H9 (cell line): ENCODE data around the gene MME. TPM values are rescaled to one million over a fixed set of nuclear protein-coding genes. Genes with fewer than 3 reads are reported as not detected.

Experiments
- DNase-seq: peaks from one replicate; pipeline ENCODE4 v3.0.0-alpha.2; 2017
- H2AFZ ChIP-seq: one replicate; pipeline ENCODE4 v1.6.1; 2013; ENCODE audit warnings: mild to moderate bottlenecking, low read length, control low read depth, moderate library complexity
- H2AK5ac ChIP-seq: 2 replicates; pipeline ENCODE4 v1.6.1; 2013; ENCODE audit warnings: low read length, control low read depth, mixed read lengths; ENCODE audit not compliant: insufficient read length
- H2BK120ac ChIP-seq: one replicate; pipeline ENCODE4 v1.6.1; 2013; ENCODE audit warnings: low read depth, mild to moderate bottlenecking, low read length, control low read depth, inconsistent platforms; ENCODE audit not compliant: poor library complexity, severe bottlenecking
- H2BK12ac ChIP-seq: 2 replicates; pipeline ENCODE4 v1.6.1; 2013; ENCODE audit warnings: low read length, control low read depth, mixed read lengths, low read depth; ENCODE audit not compliant: insufficient read length
- H2BK15ac ChIP-seq: 2 replicates; pipeline ENCODE4 v1.6.1; 2013; ENCODE audit warnings: low read depth, low read length, control low read depth
- H2BK20ac ChIP-seq: one replicate; pipeline ENCODE4 v1.6.1; 2013; ENCODE audit warnings: low read depth, mild to moderate bottlenecking, low read length, control low read depth, inconsistent platforms; ENCODE audit not compliant: poor library complexity, severe bottlenecking
- H2BK5ac ChIP-seq: 2 replicates; pipeline ENCODE4 v1.6.1; 2013; ENCODE audit warnings: low read length, control low read depth, mixed read lengths; ENCODE audit not compliant: insufficient read length
- H3K14ac ChIP-seq: 2 replicates; pipeline ENCODE4 v1.6.1; 2013; ENCODE audit warnings: low read length, control low read depth; ENCODE audit not compliant: insufficient read depth
- H3K18ac ChIP-seq: 2 replicates; pipeline ENCODE4 v1.6.1; 2013; ENCODE audit warnings: low read depth, mild to moderate bottlenecking, mixed read lengths, low read length, control low read depth; ENCODE audit not compliant: insufficient read length
- H3K23ac ChIP-seq: 2 replicates; pipeline ENCODE4 v1.6.1; 2013; ENCODE audit warnings: low read length, control low read depth, mixed read lengths, low read depth; ENCODE audit not compliant: insufficient read length
- H3K23me2 ChIP-seq: 2 replicates; pipeline ENCODE4 v1.6.1; 2013; ENCODE audit warnings: low read depth, mild to moderate bottlenecking, mixed read lengths, low read length, control low read depth; ENCODE audit not compliant: insufficient read length, poor library complexity, severe bottlenecking
- H3K27ac ChIP-seq: 2 replicates; pipeline ENCODE4 v1.5.1; 2013; ENCODE audit warnings: low read length, control low read depth, mixed read lengths, low read depth; ENCODE audit not compliant: insufficient read length
- H3K27me3 ChIP-seq: 2 replicates; pipeline ENCODE4 v1.6.1; 2013; ENCODE audit warnings: low read length, control low read depth, inconsistent platforms; ENCODE audit not compliant: insufficient read depth
- H3K4ac ChIP-seq: 2 replicates; pipeline ENCODE4 v1.6.1; 2013; ENCODE audit warnings: low read depth, mild to moderate bottlenecking, control low read depth, inconsistent platforms, low read length, moderate library complexity
- H3K4me1 ChIP-seq: 2 replicates; pipeline ENCODE4 v1.6.1; 2013; ENCODE audit warnings: low read length, control low read depth, inconsistent platforms; ENCODE audit not compliant: insufficient read depth
- H3K4me2 ChIP-seq: 2 replicates; pipeline ENCODE4 v1.6.1; 2013; ENCODE audit warnings: low read length, control low read depth, mixed read lengths; ENCODE audit not compliant: insufficient read length, insufficient read depth
- H3K56ac ChIP-seq: 2 replicates; pipeline ENCODE4 v1.6.1; 2013; ENCODE audit warnings: low read depth, mild to moderate bottlenecking, mixed read lengths, low read length, control low read depth; ENCODE audit not compliant: insufficient read length
- H3K79me1 ChIP-seq: 2 replicates; pipeline ENCODE4 v1.6.1; 2013; ENCODE audit warnings: low read depth, mild to moderate bottlenecking, moderate library complexity, low read length, control low read depth, inconsistent platforms; ENCODE audit not compliant: insufficient read depth, poor library complexity, severe bottlenecking
- H3K79me2 ChIP-seq: 2 replicates; pipeline ENCODE4 v1.6.1; 2013; ENCODE audit warnings: low read length, control low read depth, inconsistent platforms; ENCODE audit not compliant: insufficient read depth
- H3K9ac ChIP-seq: 2 replicates; pipeline ENCODE4 v1.6.1; 2013; ENCODE audit warnings: low read length, control low read depth, mixed read lengths; ENCODE audit not compliant: insufficient read length; ENCODE audit errors: extremely low read depth
- H3K9me3 ChIP-seq: one replicate; pipeline ENCODE4 v1.6.1; 2013; ENCODE audit warnings: low read depth, low read length, inconsistent platforms; ENCODE audit not compliant: control insufficient read depth
- H3T11ph ChIP-seq: one replicate; pipeline ENCODE4 v1.6.1; 2013; ENCODE audit warnings: mild to moderate bottlenecking, low read length, control low read depth, inconsistent platforms
- H4K20me1 ChIP-seq: one replicate; pipeline ENCODE4 v1.6.1; 2013; ENCODE audit not compliant: control insufficient read depth, insufficient read length, insufficient read depth
- H4K5ac ChIP-seq: 2 replicates; pipeline ENCODE4 v1.6.1; 2013; ENCODE audit warnings: low read depth, mild to moderate bottlenecking, mixed read lengths, low read length, control low read depth; ENCODE audit not compliant: insufficient read length
- H4K8ac ChIP-seq: replicated peaks from 2 replicates; pipeline ENCODE4 v1.6.1; 2013; ENCODE audit warnings: low read length, control low read depth, mixed read lengths, low read depth; ENCODE audit not compliant: insufficient read length
- H4K91ac ChIP-seq: 2 replicates; pipeline ENCODE4 v1.6.1; 2013; ENCODE audit warnings: low read depth, mild to moderate bottlenecking, moderate library complexity, mixed read lengths, low read length, control low read depth; ENCODE audit not compliant: insufficient read length
- H3K27ac Mint-ChIP-seq, 3 experiments: 2 replicates in 2 of 3; 3 replicates in 1 of 3; pipeline ENCODE4 v1.8.0; 2020 to 2021; ENCODE audit warnings: mixed read lengths in 3 of 3, mild to moderate bottlenecking in 1 of 3, moderate library complexity in 1 of 3
- H3K27me3 Mint-ChIP-seq: 2 replicates; pipeline ENCODE4 v1.8.0; 2021; ENCODE audit warnings: low read depth, mild to moderate bottlenecking, moderate library complexity, mixed read lengths
- H3K36me3 Mint-ChIP-seq, 3 experiments: 2 replicates in 2 of 3; 3 replicates in 1 of 3; pipeline ENCODE4 v1.8.0; 2020 to 2021; ENCODE audit warnings: low read depth in 3 of 3, mixed read lengths in 3 of 3; ENCODE audit not compliant: insufficient read depth in 1 of 3
- H3K4me1 Mint-ChIP-seq, 2 experiments: 2 replicates each; pipeline ENCODE4 v1.8.0; 2020; ENCODE audit warnings: mixed read lengths in 2 of 2
- H3K4me3 Mint-ChIP-seq, 2 experiments: 2 replicates in 1 of 2; 3 replicates in 1 of 2; pipeline ENCODE4 v1.8.0; 2020 to 2021; ENCODE audit warnings: mild to moderate bottlenecking in 2 of 2, mixed read lengths in 2 of 2, moderate library complexity in 1 of 2
- H3K9me3 Mint-ChIP-seq, 2 experiments: 2 replicates in 1 of 2; 3 replicates in 1 of 2; pipeline ENCODE4 v1.8.0; 2020; ENCODE audit warnings: mild to moderate bottlenecking in 2 of 2, mixed read lengths in 2 of 2, moderate library complexity in 1 of 2
- WGBS: extraction: QIAGEN DNeasy Blood & Tissue Kit; methylation state at CpG from one replicate; pipeline ENCODE4 v1.1.7; 2013; ENCODE audit warnings: missing lambda C conversion rate, low lambda C conversion rate, mixed read lengths; ENCODE audit not compliant: insufficient read length; ENCODE audit errors: extremely low coverage; 5-methylcytosine and 5-hydroxymethylcytosine counted together
- total RNA-seq: library from RNA; stranded (reverse); gene quantifications from 2 replicates; pipeline ENCODE4 v1.2.1, GENCODE V29; 2021
- TF ChIP-seq, protein P1 (sequence below): fragments of 200-600 bp; sonication (generic); conservative IDR thresholded peaks from 3 replicates; pipeline ENCODE4 v1.8.0; 2021; ENCODE audit warnings: antibody characterized with exemption, mild to moderate bottlenecking

MME gene
- total RNA-seq, 1 experiment from 2014 or later = 16.4 TPM

DNA sequence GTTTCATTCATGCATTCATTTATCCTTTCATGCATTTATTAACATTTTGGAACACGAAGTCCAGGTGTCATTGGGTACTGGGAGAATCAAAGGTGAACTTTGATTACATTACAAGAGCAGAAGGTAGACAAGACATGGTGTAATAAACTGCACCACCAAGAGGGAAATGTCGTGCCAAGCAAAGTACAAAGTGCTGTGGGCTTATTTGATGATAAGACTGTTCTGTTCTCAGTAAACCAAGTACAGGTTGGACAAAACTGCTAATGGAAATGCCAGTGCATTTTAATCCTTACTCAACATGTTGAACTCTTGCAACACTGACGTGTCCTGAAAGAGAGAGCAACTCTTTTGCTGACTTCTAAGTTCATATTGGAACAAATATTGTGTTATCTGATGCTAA is 69.4 kb downstream of the MME start:
- no peak overlapping the region for H2BK120ac ChIP-seq
- no peak overlapping the region for H4K8ac ChIP-seq
- H3K9me3 ChIP-seq = no peaks in the 10 kb centered on the region
- no peak overlapping the region for H3K4me2 ChIP-seq
- H3K9me3 Mint-ChIP-seq = no peaks in the 10 kb centered on the region
- WGBS = no CpG with 5 or more reads among the region's 3 CpGs
- no peaks in the 10 kb centered on the region for H3K4me1 ChIP-seq
- no peak overlapping the region for H2BK5ac ChIP-seq
- no peaks in the 10 kb centered on the region for H3K23me2 ChIP-seq
- no peak for DNase-seq
- H4K5ac ChIP-seq = no peak overlapping the region
- H3K79me2 ChIP-seq = no peaks in the 10 kb centered on the region
- H2AFZ ChIP-seq = no peak overlapping the region
- H3K36me3 Mint-ChIP-seq = no peaks in the 10 kb centered on the region; a peak in 1 of 7 replicates
- no peak overlapping the region for H4K91ac ChIP-seq
- H3K79me1 ChIP-seq = no peaks in the 10 kb centered on the region
- no peak overlapping the region for H3K9ac ChIP-seq
- no peak overlapping the region for H2BK20ac ChIP-seq
- no peak overlapping the region for H2BK12ac ChIP-seq
- H3K23ac ChIP-seq = no peak overlapping the region
- H3K27me3 Mint-ChIP-seq = no peaks in the 10 kb centered on the region
- no peak overlapping the region for H3T11ph ChIP-seq
- no peak overlapping the region for H3K56ac ChIP-seq
- no peaks in the 10 kb centered on the region for H3K4me1 Mint-ChIP-seq
- no peak overlapping the region for H2AK5ac ChIP-seq
- H3K18ac ChIP-seq = no peak overlapping the region
- H3K27ac ChIP-seq = no peak overlapping the region
- no peaks in the 10 kb centered on the region for H3K27me3 ChIP-seq
- no peaks in the 10 kb centered on the region for H4K20me1 ChIP-seq
- H3K4ac ChIP-seq = no peak overlapping the region
- no peak overlapping the region for H3K27ac Mint-ChIP-seq
- no peak overlapping the region for H2BK15ac ChIP-seq
- no peak overlapping the region for H3K14ac ChIP-seq
- TF ChIP-seq, protein P1, sequence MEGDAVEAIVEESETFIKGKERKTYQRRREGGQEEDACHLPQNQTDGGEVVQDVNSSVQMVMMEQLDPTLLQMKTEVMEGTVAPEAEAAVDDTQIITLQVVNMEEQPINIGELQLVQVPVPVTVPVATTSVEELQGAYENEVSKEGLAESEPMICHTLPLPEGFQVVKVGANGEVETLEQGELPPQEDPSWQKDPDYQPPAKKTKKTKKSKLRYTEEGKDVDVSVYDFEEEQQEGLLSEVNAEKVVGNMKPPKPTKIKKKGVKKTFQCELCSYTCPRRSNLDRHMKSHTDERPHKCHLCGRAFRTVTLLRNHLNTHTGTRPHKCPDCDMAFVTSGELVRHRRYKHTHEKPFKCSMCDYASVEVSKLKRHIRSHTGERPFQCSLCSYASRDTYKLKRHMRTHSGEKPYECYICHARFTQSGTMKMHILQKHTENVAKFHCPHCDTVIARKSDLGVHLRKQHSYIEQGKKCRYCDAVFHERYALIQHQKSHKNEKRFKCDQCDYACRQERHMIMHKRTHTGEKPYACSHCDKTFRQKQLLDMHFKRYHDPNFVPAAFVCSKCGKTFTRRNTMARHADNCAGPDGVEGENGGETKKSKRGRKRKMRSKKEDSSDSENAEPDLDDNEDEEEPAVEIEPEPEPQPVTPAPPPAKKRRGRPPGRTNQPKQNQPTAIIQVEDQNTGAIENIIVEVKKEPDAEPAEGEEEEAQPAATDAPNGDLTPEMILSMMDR = no peak
- H3K4me3 Mint-ChIP-seq = no peak overlapping the region
